ENCODE measurements around the gene GAL3ST3.

DNA sequence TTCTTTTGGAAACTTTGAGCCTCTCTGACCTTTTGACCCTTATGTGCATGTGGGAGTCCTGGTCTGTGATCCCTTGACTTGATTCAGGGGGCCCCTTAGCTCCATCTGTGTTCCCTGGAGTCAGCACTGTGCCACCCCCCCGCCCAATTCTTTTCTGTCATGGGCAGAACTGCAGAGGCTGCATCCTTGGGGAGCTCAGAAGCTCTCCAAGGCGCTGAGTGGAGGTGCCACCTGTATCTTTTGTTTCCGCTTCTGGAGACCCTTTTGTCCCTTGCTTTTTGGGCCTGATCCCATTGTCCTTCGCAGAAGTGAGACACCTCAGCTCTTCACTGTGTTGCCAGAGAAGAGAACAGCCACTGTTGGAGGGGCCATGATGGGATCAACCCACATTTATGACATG lies 18.7 kb upstream of the GAL3ST3 start:
- TF ChIP-seq POLR2A (IDR thresholded peaks at IDR 0.05) (no peak), CTCF (IDR thresholded peaks at IDR 0.05) (no peak), POLR2AphosphoS5 (IDR thresholded peaks at IDR 0.05) (no peak)
